Spinal cord (tissue), 10 donors: ENCODE results near the gene SPRED1. TPM values are rescaled to one million over a fixed set of nuclear protein-coding genes. Genes with fewer than 3 reads are reported as not detected.
"Not testable (repeated sequence)": the region's sequence is repeated elsewhere in the genome, so short reads cannot be mapped to it uniquely, and the experiment has no call there.

Source experiments
- DNase-seq, 6 donors: peaks; one replicate each; pipeline versions ENCODE4 v3.0.0 to v3.0.0-alpha.2; 2013 to 2015; ENCODE audit warnings: low spot score in 6 of 6, low read depth in 4 of 6
- H3K27ac ChIP-seq: one replicate; pipeline ENCODE4 v1.5.1; 2013; ENCODE audit warnings: low read depth, low read length, control low read depth
- H3K27me3 ChIP-seq: one replicate; pipeline ENCODE4 v1.6.1; 2013; ENCODE audit warnings: low read length; ENCODE audit not compliant: control insufficient read depth, insufficient read depth
- H3K36me3 ChIP-seq: one replicate; pipeline ENCODE4 v1.6.1; 2013; ENCODE audit warnings: low read length; ENCODE audit not compliant: control insufficient read depth, insufficient read depth
- H3K4me1 ChIP-seq: one replicate; pipeline ENCODE4 v1.6.1; 2013; ENCODE audit warnings: low read length; ENCODE audit not compliant: control insufficient read depth, insufficient read depth
- H3K4me3 ChIP-seq: one replicate; pipeline ENCODE4 v1.5.1; 2013; ENCODE audit warnings: low read depth, low read length, control low read depth
- H3K9me3 ChIP-seq: one replicate; pipeline ENCODE4 v1.6.1; 2013; ENCODE audit warnings: low read length; ENCODE audit not compliant: control insufficient read depth, insufficient read depth
- WGBS: methylation state at CpG from one replicate; pipeline ENCODE4 v1.1.5; 2013; ENCODE audit warnings: missing lambda C conversion rate; ENCODE audit not compliant: insufficient coverage; 5-methylcytosine and 5-hydroxymethylcytosine counted together
- polyA plus RNA-seq, 2 donors: library from polyadenylated mRNA; unstranded; fragments of 120-200 nt; gene quantifications; one replicate each; pipeline ENCODE4 v1.2.1, GENCODE V29; 2013; ENCODE audit not compliant: insufficient read length in 2 of 2
- total RNA-seq, 2 donors: library from RNA; depleted of rRNA in 1 of 2; stranded (reverse); fragments of 120-200 nt in 1 of 2; fragments of >200 nt in 1 of 2; gene quantifications; one replicate each; pipeline versions ENCODE4 v1.2.3 to v1.2.4, GENCODE V29; 2013 to 2014
- donor health status: healthy.

The SPRED1 gene
- total and polyA plus RNA-seq, 4 donors = 32.5 to 85.8 (median 44.8) TPM

DNA sequence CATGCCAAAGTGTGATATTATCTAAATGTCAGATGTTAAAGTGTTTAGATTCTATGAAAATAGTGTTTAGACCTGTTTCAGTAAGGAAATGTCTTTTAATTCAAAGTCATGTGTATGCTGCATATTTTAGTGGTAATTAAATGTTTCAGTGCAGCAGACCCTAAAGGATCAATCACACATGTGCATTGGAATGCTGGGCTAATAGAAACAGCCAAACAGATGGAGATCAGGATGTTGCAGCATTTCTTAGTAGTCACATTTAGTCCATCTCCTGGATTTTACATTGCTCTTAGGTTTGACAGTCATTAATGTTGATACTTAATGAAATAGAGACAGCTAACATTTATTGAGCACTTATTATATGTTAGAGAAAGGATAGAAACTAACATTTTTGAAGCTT is 18.5 kb downstream of the SPRED1 start:
- DNase-seq = no peak
- H3K27ac ChIP-seq = no peak overlapping the region
- no peaks in the 10 kb centered on the region for H3K27me3 ChIP-seq
- H3K36me3 ChIP-seq = peaks cover 5% of the 10 kb centered on the region
- no peaks in the 10 kb centered on the region for H3K9me3 ChIP-seq
- H3K4me1 ChIP-seq = peaks cover 4% of the 10 kb centered on the region
- H3K4me3 ChIP-seq = no peak overlapping the region

- no peak overlapping the region for H3K27ac ChIP-seq
- H3K36me3 ChIP-seq = peaks cover 5% of the 10 kb centered on the region
- no peak for DNase-seq
- no peaks in the 10 kb centered on the region for H3K4me1 ChIP-seq
- no CpG with 5 or more reads among the region's 3 CpGs for WGBS
- H3K27me3 ChIP-seq = no peaks in the 10 kb centered on the region
- H3K4me3 ChIP-seq = no peak overlapping the region
- H3K9me3 ChIP-seq = no peaks in the 10 kb centered on the region
These were observed 19.3 kb downstream of the SPRED1 start for GRCh38 chr15:38271895-38272294.

DNA sequence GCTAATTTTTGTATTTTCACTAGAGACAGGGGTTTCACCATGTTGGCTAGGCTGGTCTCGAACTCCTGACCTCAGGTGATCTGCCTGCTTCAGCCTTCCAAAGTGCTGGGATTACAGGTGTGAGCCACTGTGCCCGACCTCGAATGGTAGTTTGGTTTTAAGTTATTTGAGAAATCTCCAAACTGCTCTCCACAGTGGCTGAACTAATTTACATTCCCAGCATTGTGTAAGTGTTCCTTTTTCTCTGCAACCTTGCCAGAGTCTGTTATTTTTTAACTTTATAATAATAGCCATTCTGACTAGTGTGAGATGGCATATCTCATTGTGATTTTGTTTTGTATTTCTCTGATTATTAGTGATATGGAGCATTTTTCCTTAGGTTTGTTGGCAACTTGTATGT is 19.8 kb downstream of the SPRED1 start:
- not testable (repeated sequence) for DNase-seq, H3K27ac ChIP-seq

DNA sequence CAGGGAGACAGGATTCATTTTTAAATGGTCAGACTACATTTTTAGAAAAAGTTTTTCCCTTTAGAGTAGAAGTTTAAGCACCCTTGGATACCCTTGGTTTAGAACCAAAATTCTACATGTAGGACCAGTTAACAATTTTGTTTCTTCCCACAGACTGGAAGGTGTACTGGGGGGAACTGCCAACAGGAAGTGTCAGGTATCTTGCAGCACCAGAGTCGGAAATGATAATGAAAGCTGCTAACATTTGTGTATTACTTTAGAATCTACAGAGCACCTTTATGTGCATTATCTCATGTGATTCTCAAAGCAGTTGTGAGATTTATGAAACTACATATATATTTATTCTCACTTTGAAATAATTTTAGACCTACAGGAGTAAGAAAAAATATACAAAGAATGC is 21.5 kb downstream of the SPRED1 start:
- no peaks in the 10 kb centered on the region for H3K27me3 ChIP-seq
- H3K9me3 ChIP-seq = no peaks in the 10 kb centered on the region
- H3K4me1 ChIP-seq = no peaks in the 10 kb centered on the region
- DNase-seq = no peak
- no CpG with 5 or more reads among the region's 1 CpG for WGBS
- no peak overlapping the region for H3K27ac ChIP-seq
- no peak overlapping the region for H3K4me3 ChIP-seq
- H3K36me3 ChIP-seq = peaks cover 4% of the 10 kb centered on the region

More for the DNA sequence above, 19.8 kb downstream of the SPRED1 start:
- not testable (repeated sequence) for H3K4me3 ChIP-seq, H3K27me3 ChIP-seq, H3K9me3 ChIP-seq, H3K4me1 ChIP-seq, H3K36me3 ChIP-seq
- WGBS = 90% methylated on average over 1 of the region's 3 CpGs

- Histone ChIP-seq H3K4me3 (no peak overlapping the region), H3K4me1 (no peaks in the 10 kb centered on the region), H3K36me3 (peaks cover 2% of the 10 kb centered on the region), H3K9me3 (no peaks in the 10 kb centered on the region), H3K27me3 (no peaks in the 10 kb centered on the region), H3K27ac (no peak overlapping the region)
- WGBS = no CpG with 5 or more reads among the region's 2 CpGs
- no peak for DNase-seq
These were observed 23.3 kb downstream of the SPRED1 start for GRCh38 chr15:38275959-38276358.

GRCh38 chr15:38277281-38277680 is 24.6 kb downstream of the SPRED1 start:
- not testable (repeated sequence) for H3K27me3 ChIP-seq, H3K9me3 ChIP-seq, H3K4me3 ChIP-seq, H3K36me3 ChIP-seq, H3K4me1 ChIP-seq, DNase-seq, H3K27ac ChIP-seq
- no CpG with 5 or more reads among the region's 1 CpG for WGBS

DNA sequence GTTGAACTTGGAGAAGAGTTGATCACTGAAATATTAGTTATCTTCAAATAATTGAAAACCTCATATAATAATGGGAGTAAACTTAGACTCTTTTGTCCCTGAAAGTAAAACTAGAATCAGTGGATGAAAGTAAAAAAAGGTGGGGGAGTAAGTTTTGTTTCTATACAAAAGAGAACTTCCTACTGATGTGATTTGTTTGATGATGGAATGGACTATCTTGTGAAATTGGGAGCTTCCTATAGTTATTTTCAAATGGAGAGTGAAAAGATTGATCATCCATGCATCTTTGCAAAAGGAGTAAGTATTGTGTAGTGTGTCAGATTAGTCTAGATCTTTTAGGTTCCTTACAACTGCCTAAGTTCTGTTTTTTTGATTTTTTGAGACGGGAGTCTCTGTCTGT is 28.4 kb downstream of the SPRED1 start:
- Histone ChIP-seq H3K27ac (no peak overlapping the region), H3K36me3 (no peaks in the 10 kb centered on the region), H3K4me1 (no peaks in the 10 kb centered on the region), H3K9me3 (no peaks in the 10 kb centered on the region), H3K4me3 (no peak overlapping the region), H3K27me3 (no peaks in the 10 kb centered on the region)
- WGBS = no CpG with 5 or more reads among the region's 1 CpG
- DNase-seq = no peak

DNA sequence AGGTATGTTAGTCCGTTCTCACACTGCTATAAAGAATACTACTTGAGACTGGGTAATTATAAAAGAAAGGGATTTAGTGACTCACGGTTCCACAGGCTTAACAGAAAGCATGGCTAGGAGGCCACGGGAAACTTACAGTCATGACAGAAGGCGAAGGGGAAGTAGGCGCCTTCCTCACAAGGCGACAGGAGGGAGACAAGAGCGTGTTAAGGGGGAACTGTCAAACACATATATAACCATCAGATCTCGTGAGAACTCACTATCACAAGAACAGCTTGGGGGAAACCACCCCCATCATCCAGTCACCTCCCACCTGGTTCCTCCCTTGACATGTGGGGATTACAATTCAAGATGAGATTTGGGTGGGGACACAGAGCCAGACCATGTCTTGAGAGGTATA is 30.4 kb downstream of the SPRED1 start:
- H3K4me1 ChIP-seq = no peaks in the 10 kb centered on the region
- no peak overlapping the region for H3K4me3 ChIP-seq
- no peak overlapping the region for H3K27ac ChIP-seq
- H3K9me3 ChIP-seq = no peaks in the 10 kb centered on the region
- no CpG with 5 or more reads among the region's 8 CpGs for WGBS
- H3K27me3 ChIP-seq = no peaks in the 10 kb centered on the region
- no peaks in the 10 kb centered on the region for H3K36me3 ChIP-seq
- no peak for DNase-seq

GRCh38 chr15:38285456-38285855 is 32.8 kb downstream of the SPRED1 start:
- WGBS = 77% methylated on average over 4 of the region's 4 CpGs
- Histone ChIP-seq H3K9me3 (no peaks in the 10 kb centered on the region), H3K4me1 (no peaks in the 10 kb centered on the region), H3K27me3 (no peaks in the 10 kb centered on the region), H3K27ac (no peak overlapping the region), H3K36me3 (no peaks in the 10 kb centered on the region), H3K4me3 (no peak overlapping the region)
- no peak for DNase-seq

DNA sequence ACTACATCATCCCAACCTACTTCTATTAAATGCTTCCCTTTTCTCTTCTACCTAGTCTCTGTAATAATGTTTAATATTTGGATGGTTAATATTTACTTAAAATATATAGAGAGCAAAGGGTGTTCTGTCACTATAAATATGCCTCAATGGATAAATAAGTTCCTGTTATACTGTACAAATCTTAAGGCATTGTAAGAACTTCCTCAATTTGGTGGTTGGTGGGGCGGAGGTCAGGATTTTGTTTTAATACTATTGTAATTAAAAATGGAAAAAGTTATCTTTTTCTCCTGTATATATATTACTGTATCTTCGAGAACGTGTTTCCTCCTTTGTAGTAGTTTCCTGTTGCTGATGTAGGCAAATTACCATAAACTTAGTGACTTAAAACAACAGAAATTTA is 41.5 kb downstream of the SPRED1 start:
- DNase-seq = no peak
- no peaks in the 10 kb centered on the region for H3K36me3 ChIP-seq
- H3K27me3 ChIP-seq = no peaks in the 10 kb centered on the region
- no peaks in the 10 kb centered on the region for H3K9me3 ChIP-seq
- no peak overlapping the region for H3K4me3 ChIP-seq
- no peak overlapping the region for H3K27ac ChIP-seq
- WGBS = no CpG with 5 or more reads among the region's 3 CpGs
- no peaks in the 10 kb centered on the region for H3K4me1 ChIP-seq
